Measurements from ENCODE around the gene MAP3K6. TPM values are rescaled to one million over a fixed set of nuclear protein-coding genes. Genes with fewer than 3 reads are reported as not detected.

The MAP3K6 gene, protein sequence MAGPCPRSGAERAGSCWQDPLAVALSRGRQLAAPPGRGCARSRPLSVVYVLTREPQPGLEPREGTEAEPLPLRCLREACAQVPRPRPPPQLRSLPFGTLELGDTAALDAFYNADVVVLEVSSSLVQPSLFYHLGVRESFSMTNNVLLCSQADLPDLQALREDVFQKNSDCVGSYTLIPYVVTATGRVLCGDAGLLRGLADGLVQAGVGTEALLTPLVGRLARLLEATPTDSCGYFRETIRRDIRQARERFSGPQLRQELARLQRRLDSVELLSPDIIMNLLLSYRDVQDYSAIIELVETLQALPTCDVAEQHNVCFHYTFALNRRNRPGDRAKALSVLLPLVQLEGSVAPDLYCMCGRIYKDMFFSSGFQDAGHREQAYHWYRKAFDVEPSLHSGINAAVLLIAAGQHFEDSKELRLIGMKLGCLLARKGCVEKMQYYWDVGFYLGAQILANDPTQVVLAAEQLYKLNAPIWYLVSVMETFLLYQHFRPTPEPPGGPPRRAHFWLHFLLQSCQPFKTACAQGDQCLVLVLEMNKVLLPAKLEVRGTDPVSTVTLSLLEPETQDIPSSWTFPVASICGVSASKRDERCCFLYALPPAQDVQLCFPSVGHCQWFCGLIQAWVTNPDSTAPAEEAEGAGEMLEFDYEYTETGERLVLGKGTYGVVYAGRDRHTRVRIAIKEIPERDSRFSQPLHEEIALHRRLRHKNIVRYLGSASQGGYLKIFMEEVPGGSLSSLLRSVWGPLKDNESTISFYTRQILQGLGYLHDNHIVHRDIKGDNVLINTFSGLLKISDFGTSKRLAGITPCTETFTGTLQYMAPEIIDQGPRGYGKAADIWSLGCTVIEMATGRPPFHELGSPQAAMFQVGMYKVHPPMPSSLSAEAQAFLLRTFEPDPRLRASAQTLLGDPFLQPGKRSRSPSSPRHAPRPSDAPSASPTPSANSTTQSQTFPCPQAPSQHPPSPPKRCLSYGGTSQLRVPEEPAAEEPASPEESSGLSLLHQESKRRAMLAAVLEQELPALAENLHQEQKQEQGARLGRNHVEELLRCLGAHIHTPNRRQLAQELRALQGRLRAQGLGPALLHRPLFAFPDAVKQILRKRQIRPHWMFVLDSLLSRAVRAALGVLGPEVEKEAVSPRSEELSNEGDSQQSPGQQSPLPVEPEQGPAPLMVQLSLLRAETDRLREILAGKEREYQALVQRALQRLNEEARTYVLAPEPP (N-terminal part only)
- total RNA-seq: 21.4 and 34.9 TPM in 2 replicates

DNA sequence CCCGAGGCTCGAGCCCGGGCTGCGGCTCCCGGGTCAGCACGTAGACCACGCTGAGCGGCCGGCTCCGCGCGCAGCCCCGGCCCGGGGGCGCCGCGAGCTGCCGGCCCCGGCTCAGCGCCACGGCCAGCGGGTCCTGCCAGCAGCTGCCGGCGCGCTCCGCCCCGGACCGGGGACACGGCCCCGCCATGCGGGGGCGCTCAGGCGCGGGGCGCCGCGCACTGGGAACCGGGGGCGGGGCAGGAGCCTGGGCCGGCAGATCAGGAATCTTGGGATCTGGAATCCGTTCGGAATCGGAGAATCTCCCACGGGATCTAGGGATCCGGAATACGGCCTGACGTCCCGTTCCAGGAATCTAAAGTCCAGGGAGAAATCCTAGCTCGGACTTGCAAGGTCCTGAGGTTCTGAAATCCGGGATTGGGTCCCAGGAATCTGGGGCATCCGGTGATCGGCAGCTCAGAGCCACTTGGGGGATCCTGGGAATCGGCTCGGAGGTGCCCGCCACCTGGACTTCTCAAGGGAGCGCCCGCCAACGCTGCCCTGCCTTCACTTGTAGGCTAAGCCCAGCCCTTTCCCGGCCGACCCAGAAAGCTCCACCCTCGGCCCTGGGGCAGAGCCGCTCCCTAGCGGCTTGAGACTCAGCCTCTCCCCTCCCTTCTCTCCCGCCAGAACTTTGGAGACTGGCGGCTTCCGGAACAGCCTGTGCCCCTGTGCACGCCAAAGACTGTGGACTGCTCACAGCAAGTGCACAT lies at the start of gene MAP3K6:
MAP3K6 (minus strand) TSS at position 551 of the 749 bp plus-strand sequence; CDS start at position 187, 364 bp downstream.

DNA sequence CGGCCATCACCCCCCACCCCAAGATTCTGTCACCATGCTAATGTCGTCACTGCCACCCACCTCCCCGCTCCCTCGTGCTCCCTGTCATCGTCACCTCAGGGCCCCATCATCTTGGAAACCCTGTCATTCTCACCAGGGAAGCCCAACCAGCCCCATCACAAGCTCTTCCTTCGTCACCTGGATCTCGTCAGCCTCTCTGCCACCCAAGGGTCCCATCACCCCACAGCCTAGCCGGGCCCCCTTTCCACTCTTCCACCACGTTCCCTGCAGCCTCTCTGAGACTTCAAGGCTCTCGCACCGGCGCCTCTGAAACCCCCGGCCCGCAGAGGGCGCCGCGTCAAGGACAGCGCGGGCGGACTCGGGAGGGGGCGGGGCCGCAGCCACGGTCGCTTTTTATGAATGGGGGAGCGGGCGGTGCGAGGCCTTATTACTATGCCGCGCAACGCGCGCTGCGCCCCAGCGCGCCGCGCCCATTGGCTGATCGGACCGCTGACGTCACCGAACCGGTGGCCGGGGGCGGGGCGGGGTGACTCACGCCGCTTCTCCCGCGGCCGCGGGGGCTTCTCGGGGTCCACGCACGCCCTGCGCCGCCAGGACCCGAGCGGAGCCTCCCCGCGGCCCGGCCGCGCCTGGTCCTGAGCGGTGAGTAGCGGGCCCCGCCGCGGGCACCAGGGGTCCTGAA lies 25.5 kb upstream of the MAP3K6 start, which contains the start of gene GPR3:
GPR3 (plus strand) TSS at position 527 of the 682 bp plus-strand sequence. CDS start 1,177 bp downstream, outside the sequence.

DNA sequence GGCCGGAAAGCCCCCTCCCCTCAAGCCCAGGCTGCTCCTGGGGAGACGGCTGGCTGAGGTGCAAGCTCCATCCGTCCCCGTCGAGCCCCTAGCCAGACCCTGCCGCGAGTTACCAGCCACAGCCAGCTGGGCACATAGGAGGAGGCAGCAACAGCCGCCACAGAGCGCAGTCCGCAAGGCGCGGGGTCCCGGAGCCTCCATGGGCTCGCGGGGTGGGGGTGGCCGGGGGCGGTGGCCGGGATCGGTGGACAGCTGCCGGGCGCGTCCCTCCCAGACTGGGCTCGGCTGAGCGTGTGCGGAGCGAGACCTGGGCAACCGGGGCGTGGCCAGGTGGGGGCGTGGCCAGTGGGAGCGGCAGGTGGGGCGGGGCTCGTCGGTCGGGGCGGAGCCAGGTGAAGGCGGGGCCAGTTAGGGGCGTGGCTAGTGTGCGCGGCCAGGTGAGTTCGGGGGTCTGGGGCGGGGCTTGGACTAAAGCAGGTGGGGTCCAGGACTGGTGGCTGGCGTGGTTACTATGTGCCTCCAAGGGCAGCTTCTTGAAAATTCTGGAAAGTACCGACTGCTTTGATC lies 16.4 kb upstream of the MAP3K6 start, which contains the start of gene CD164L2:
CD164L2 (minus strand) TSS at position 295 of the 567 bp plus-strand sequence; CDS start at position 201, 94 bp downstream.

DNA sequence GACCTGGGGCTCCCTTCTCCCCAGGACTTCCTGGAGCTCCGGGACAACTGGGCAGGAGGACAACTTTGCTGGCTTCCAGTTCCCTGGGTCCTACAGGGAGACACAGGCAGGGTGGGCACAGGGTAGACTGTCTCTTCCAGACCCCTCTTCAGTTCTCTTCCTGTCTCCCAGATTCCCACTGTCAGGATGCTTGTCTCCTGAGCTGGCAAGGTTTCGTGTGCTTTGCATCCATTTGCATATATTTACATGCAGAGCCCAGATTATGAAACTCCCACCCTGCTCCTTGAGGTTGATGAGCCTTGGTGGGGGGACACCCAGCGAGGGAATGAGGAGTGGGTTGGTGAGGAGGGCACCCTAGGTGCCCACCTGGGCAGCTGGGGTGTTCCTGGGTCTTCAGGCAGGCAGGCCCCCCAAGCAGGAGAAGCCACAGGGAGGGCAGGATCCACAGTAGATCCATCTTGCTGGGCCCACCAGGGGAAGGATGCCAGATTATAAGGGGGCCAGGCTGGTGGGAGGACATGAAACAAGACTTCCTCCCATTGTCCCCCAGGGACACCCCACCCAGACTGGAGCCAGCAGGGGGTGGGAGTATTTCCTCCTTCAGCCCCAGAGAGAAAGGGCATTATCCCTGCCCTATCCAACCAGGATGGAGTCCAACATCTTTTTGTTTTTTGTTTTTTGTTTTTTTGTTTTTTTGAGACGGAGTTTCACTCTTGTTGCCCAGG lies 7.8 kb upstream of the MAP3K6 start, which contains the start of gene FCN3:
FCN3 (minus strand) TSS at position 463 of the 725 bp plus-strand sequence; CDS start at position 457, 6 bp downstream.

DNA sequence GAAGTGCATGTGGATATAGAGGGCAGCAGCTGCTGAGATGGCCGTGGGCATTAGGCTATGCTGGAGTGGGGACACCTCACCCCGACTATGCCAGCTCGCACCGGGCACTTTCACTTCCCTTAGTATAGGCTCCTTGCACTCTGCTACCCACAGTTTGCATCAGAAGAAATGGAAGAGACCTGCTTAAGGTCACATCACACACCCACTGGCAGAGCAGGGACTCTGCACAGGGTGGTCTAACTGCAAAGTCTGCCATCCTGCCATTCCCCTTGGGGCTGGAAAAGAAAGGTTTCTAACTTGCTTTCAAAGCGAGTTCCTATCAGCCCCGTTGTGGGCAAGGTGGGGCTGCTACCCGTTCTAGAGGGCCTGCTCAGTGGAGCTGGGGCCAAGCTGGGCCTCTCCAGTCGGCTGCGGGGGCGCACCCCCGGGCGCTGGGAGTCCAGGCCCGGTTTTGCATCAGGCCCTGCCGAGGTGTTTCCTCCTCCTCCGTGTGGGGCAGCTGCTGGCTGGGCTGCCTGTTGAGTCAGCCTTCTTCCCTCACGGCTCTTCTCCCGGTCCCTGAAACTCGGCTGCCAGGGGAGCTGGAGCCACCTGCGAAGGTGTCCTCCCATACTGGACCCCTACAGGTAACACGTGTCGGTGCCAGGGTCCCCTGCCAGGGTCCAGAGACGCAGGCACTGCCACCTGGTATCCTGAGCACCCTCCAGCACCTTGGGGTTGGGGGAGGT lies 25.1 kb downstream of the MAP3K6 start, which contains the start of gene SYTL1:
SYTL1 (plus strand) TSS at position 498 of the 728 bp plus-strand sequence. CDS start 3,313 bp downstream, outside the sequence.

DNA sequence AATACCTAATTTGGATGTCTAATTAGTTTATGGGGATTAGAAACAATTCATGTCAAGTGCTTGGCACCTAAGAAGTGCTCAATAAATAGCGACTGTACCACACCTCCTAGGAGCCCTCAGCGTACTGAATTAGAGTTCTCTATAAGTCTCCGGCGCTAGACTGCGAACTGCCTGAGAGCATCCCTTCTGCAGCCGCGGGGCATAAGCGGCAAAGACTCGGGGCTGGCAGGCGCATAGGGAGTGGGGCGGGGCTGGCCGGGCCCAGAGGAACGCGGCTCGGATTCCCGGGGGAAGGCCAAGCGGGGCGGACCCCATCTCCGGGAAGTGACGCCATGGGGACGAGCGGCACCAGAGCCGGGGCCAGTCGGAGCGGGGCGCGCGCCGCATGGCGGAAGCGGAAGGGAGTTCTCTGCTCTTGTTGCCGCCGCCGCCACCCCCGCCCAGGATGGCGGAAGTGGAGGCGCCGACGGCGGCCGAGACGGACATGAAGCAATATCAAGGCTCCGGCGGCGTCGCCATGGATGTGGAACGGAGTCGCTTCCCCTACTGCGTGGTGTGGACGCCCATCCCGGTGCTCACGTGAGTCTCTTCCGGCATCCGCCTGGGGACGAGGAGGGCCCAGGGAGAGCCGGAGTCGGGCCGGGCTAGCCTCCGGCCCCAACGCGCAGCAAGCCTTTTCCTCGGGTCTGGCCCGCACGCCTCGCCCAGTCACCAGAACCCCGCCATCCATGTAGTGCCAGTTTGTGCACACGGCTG lies 44.8 kb downstream of the MAP3K6 start, which contains the start of gene TMEM222:
TMEM222 (plus strand) TSS at position 351 of the 756 bp plus-strand sequence; CDS start at position 386, 35 bp downstream.

Other genes with a start within 250 kb of the MAP3K6 start
- gene SLC9A1, start 211.8 kb downstream of the MAP3K6 start, total RNA-seq: 11.5 and 16.5 TPM in 2 replicates
- 23.0 and 24.5 TPM in 2 replicates for gene WDTC1, start 132.3 kb downstream of the MAP3K6 start, total RNA-seq
- 27.6 and 32.3 TPM in 2 replicates for gene TMEM222, start 44.8 kb downstream of the MAP3K6 start, total RNA-seq
- gene SYTL1, start 24.9 kb downstream of the MAP3K6 start, total RNA-seq: 2.8 TPM in 1 of 2 replicates, not detected in the other
- not detected in 2 replicates for gene FCN3, start 7.9 kb upstream of the MAP3K6 start, total RNA-seq
- not detected in 2 replicates for gene CD164L2, start 16.4 kb upstream of the MAP3K6 start, total RNA-seq
- 0.18 and 0.86 TPM in 2 replicates for gene GPR3, start 25.7 kb upstream of the MAP3K6 start, total RNA-seq
- 21.9 and 26.4 TPM in 2 replicates for gene WASF2, start 123.2 kb upstream of the MAP3K6 start, total RNA-seq
- 7.8 and 9.2 TPM in 2 replicates for gene AHDC1, start 237.2 kb upstream of the MAP3K6 start, total RNA-seq

All from myometrial cell (primary cell).